HG03196 (cell line): ENCODE results near the gene ECT2.
"Not testable (repeated sequence)": the region's sequence is repeated elsewhere in the genome, so short reads cannot be mapped to it uniquely, and the experiment has no call there.

Experiments used
- ATAC-seq: cut with Tn5 transposase; IDR thresholded peaks from one replicate; pipeline ENCODE4 v1.9.1; 2021; ENCODE audit not compliant: unreplicated experiment

Gene ECT2

GRCh38 chr3:172804323-172804722 lies 53.8 kb downstream of the ECT2 start:
- no peak for ATAC-seq

- no peak for ATAC-seq
Measured at GRCh38 chr3:172808969-172809546, 58.5 kb downstream of the ECT2 start.

GRCh38 chr3:172811099-172811498 lies 60.6 kb downstream of the ECT2 start:
- no peak for ATAC-seq

GRCh38 chr3:172813462-172813861 lies 62.9 kb downstream of the ECT2 start:
- ATAC-seq: no peak

GRCh38 chr3:172814738-172815137 lies 64.2 kb downstream of the ECT2 start:
- no peak for ATAC-seq

- no peak for ATAC-seq
Measured at GRCh38 chr3:172815857-172816256, 65.3 kb downstream of the ECT2 start.

- ATAC-seq: no peak
Measured at GRCh38 chr3:172816281-172816680, 65.8 kb downstream of the ECT2 start.

- no peak for ATAC-seq
Measured at GRCh38 chr3:172816968-172817367, 66.4 kb downstream of the ECT2 start.

- ATAC-seq: no peak
Measured at GRCh38 chr3:172820492-172820891, 70.0 kb downstream of the ECT2 start.

GRCh38 chr3:172824229-172824628 lies 73.7 kb downstream of the ECT2 start:
- ATAC-seq: no peak

- ATAC-seq: not testable (repeated sequence)
Measured at GRCh38 chr3:172827231-172827630, 76.7 kb downstream of the ECT2 start.

GRCh38 chr3:172832983-172833382 lies 82.5 kb downstream of the ECT2 start:
- ATAC-seq: no peak

- ATAC-seq: no peak
Measured at GRCh38 chr3:172836390-172836997, 86.0 kb downstream of the ECT2 start.

- no peak for ATAC-seq
Measured at GRCh38 chr3:172839679-172840078, 89.2 kb downstream of the ECT2 start.

- no peak for ATAC-seq
Measured at GRCh38 chr3:172840463-172840862, 89.9 kb downstream of the ECT2 start.

- no peak for ATAC-seq
Measured at GRCh38 chr3:172840913-172841312, 90.4 kb downstream of the ECT2 start.

- ATAC-seq: no peak
Measured at GRCh38 chr3:172844428-172844827, 93.9 kb downstream of the ECT2 start.

- peak; percentile 70 for ATAC-seq
Measured at GRCh38 chr3:172846103-172846561, 95.6 kb downstream of the ECT2 start.

- ATAC-seq: no peak
Measured at GRCh38 chr3:172846706-172847105, 96.2 kb downstream of the ECT2 start.

GRCh38 chr3:172847292-172847691 lies 96.8 kb downstream of the ECT2 start:
- no peak for ATAC-seq

GRCh38 chr3:172848910-172849309 lies 98.4 kb downstream of the ECT2 start:
- no peak for ATAC-seq

- no peak for ATAC-seq
Measured at GRCh38 chr3:172853005-172853404, 102.5 kb downstream of the ECT2 start.
